SU-DHL-6 (cell line): ENCODE measurements around the gene SLC5A10.

ENCODE experiments used
- H2AFZ ChIP-seq: fragments of 200-600 bp; sonication (generic); 2 replicates; pipeline ENCODE4 v1.6.1; 2014; ENCODE audit warnings: low read depth, mild to moderate bottlenecking, moderate library complexity, mixed read lengths, antibody characterized with exemption, low read length; ENCODE audit not compliant: severe bottlenecking
- H3F3A ChIP-seq: fragments of 200-600 bp; shearing (Covaris generic); 2 replicates; pipeline ENCODE4 v1.6.0; 2016; ENCODE audit warnings: antibody characterized with exemption, mild to moderate bottlenecking; ENCODE audit not compliant: insufficient read depth
- H3K27ac ChIP-seq: fragments of 200-600 bp; sonication (generic); 2 replicates; pipeline ENCODE4 v1.5.1; 2016; ENCODE audit warnings: low read depth, mild to moderate bottlenecking, low read length, moderate library complexity, mixed read lengths
- H3K27me3 ChIP-seq: fragments of 200-600 bp; sonication (generic), shearing (Covaris generic); 2 replicates; pipeline ENCODE4 v1.6.0; 2014; ENCODE audit warnings: mild to moderate bottlenecking, low read length
- H3K36me3 ChIP-seq: fragments of 200-600 bp; sonication (generic); 2 replicates; pipeline ENCODE4 v1.6.1; 2014; ENCODE audit warnings: mild to moderate bottlenecking, low read length, mixed read lengths
- H3K4me2 ChIP-seq: fragments of 300-600, 200-600 bp; shearing (Covaris generic), sonication (generic); 2 replicates; pipeline ENCODE4 v1.6.0; 2014; ENCODE audit warnings: low read length, low read depth, mild to moderate bottlenecking; ENCODE audit not compliant: poor library complexity, severe bottlenecking
- H3K4me3 ChIP-seq: fragments of 200-600 bp; sonication (generic); 2 replicates; pipeline ENCODE4 v1.5.1; 2014; ENCODE audit warnings: antibody characterized with exemption, low read length, mild to moderate bottlenecking, mixed read lengths; ENCODE audit not compliant: insufficient read depth, poor library complexity, severe bottlenecking
- H3K79me2 ChIP-seq: fragments of 200-600 bp; sonication (generic); 2 replicates; pipeline ENCODE4 v1.6.1; 2014; ENCODE audit warnings: mild to moderate bottlenecking, low read length, moderate library complexity; ENCODE audit not compliant: insufficient read depth
- H3K9ac ChIP-seq: fragments of 200-600 bp; sonication (generic); 2 replicates; pipeline ENCODE4 v1.7.0; 2014; ENCODE audit warnings: mild to moderate bottlenecking, low read length
- H3K9me2 ChIP-seq: fragments of 200-600 bp; sonication (generic); replicated peaks from 2 replicates; pipeline ENCODE4 v1.6.1; 2014; ENCODE audit warnings: low read length; ENCODE audit not compliant: insufficient read depth
- H3K9me3 ChIP-seq: fragments of 200-600 bp; sonication (generic); 2 replicates; pipeline ENCODE4 v1.6.1; 2014; ENCODE audit warnings: low read length, mixed read lengths; ENCODE audit not compliant: insufficient read depth
- H4K20me1 ChIP-seq: fragments of 200-600 bp; sonication (generic); 2 replicates; pipeline ENCODE4 v1.6.1; 2014; ENCODE audit warnings: low read depth, mild to moderate bottlenecking, antibody characterized with exemption, low read length, moderate library complexity, mixed read lengths
- EZH2phosphoT487 ChIP-seq: fragments of 200-600 bp; sonication (generic), shearing (Covaris generic); conservative IDR thresholded peaks from 2 replicates; pipeline ENCODE4 v1.6.1; 2018; ENCODE audit warnings: mild to moderate bottlenecking, antibody characterized with exemption, low read length, moderate library complexity, mixed read lengths
- TF ChIP-seq, protein P1 (sequence below): fragments of 200-600 bp; sonication (generic); IDR thresholded peaks from one replicate; pipeline ENCODE4 v1.5.1; 2017; ENCODE audit warnings: antibody characterized with exemption, mild to moderate bottlenecking, low read length, moderate library complexity; ENCODE audit not compliant: insufficient read depth, poor library complexity, severe bottlenecking

The SLC5A10 gene

DNA sequence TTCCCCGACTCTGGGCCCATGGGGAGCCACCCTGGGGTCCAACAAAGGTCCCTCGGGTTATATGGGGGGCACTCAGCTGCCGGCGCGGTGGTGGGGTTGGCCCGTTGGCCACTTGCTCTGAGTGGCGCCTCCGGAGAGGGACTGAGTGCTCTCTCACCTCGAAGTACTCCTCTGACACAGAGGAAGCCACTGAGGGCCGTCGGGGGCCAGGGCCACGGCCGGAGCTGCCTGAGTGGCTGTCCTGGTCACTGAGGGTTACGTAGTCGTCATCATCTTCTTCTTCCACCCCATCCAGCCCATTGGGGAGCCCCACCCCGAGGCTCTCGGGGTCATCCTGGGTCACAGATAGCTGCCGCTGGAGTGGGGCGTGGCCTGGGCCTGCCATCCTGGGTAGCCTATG is 25.7 kb downstream of the SLC5A10 start:
- Histone ChIP-seq H3K36me3 (no peaks in the 10 kb centered on the region), H3K9ac (no peak overlapping the region), H3K4me3 (no peak overlapping the region), H3K9me3 (no peaks in the 10 kb centered on the region), H2AFZ (no peak overlapping the region), H3K79me2 (no peaks in the 10 kb centered on the region), H3K4me2 (no peak overlapping the region), H3K9me2 (no peaks in the 10 kb centered on the region), H3K27me3 (no peaks in the 10 kb centered on the region), H3F3A (no peaks in the 10 kb centered on the region), H3K27ac (no peak overlapping the region), H4K20me1 (no peaks in the 10 kb centered on the region)
- no peak for TF ChIP-seq EZH2phosphoT487
- TF ChIP-seq, protein P1, sequence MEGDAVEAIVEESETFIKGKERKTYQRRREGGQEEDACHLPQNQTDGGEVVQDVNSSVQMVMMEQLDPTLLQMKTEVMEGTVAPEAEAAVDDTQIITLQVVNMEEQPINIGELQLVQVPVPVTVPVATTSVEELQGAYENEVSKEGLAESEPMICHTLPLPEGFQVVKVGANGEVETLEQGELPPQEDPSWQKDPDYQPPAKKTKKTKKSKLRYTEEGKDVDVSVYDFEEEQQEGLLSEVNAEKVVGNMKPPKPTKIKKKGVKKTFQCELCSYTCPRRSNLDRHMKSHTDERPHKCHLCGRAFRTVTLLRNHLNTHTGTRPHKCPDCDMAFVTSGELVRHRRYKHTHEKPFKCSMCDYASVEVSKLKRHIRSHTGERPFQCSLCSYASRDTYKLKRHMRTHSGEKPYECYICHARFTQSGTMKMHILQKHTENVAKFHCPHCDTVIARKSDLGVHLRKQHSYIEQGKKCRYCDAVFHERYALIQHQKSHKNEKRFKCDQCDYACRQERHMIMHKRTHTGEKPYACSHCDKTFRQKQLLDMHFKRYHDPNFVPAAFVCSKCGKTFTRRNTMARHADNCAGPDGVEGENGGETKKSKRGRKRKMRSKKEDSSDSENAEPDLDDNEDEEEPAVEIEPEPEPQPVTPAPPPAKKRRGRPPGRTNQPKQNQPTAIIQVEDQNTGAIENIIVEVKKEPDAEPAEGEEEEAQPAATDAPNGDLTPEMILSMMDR = no peak

DNA sequence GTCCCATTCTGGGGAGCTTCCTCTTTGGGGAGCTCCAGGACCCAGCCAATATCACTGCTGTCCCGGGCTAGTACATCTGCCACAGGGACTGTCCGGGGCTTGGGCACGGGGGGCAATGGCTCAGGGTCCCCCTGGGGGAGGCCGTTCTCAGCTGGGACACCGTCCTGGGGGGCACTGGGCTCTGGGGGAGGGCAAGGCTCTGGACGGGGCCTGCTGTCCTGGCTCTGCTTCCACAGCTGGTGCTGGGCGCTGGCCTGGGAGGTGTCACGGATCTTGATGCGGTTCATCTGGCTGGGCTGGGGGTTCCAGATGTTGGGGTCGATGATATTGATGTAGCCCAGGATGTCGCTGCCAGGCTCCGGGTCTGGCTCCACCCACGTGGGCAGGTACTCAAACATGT is 26.1 kb downstream of the SLC5A10 start:
- no peak overlapping the region for H2AFZ ChIP-seq
- TF ChIP-seq, protein P1 = no peak
- no peak for TF ChIP-seq EZH2phosphoT487
- no peaks in the 10 kb centered on the region for H3F3A ChIP-seq
- H3K36me3 ChIP-seq = no peaks in the 10 kb centered on the region
- H3K9me2 ChIP-seq = no peaks in the 10 kb centered on the region
- H3K27me3 ChIP-seq = no peaks in the 10 kb centered on the region
- H3K27ac ChIP-seq = no peak overlapping the region
- no peaks in the 10 kb centered on the region for H3K79me2 ChIP-seq
- H3K4me2 ChIP-seq = no peak overlapping the region
- H3K4me3 ChIP-seq = no peak overlapping the region
- H3K9me3 ChIP-seq = no peaks in the 10 kb centered on the region
- H3K9ac ChIP-seq = no peak overlapping the region
- no peaks in the 10 kb centered on the region for H4K20me1 ChIP-seq

DNA sequence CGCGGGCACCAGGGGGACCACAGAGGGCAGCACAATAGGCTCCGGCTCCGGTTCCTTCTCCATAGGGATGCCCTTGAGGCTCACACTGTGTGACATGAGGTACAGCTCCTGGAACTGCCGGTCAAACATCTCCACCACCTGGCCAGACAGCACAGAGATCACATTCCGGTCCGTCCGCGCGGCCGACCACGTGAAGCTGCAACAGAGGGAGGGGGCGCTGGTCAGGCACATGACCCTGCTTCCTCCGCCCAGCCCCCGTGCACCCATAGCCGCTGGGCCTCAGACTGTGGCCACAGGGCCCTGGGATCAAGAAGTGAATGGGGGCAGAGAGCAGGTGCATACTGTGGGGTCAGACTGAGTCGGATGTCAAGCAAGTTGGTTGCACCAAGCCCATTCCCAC is 26.7 kb downstream of the SLC5A10 start:
- Histone ChIP-seq H3K9me2 (no peaks in the 10 kb centered on the region), H3F3A (no peaks in the 10 kb centered on the region), H2AFZ (no peak overlapping the region), H3K9ac (no peak overlapping the region), H3K27me3 (no peaks in the 10 kb centered on the region), H4K20me1 (no peaks in the 10 kb centered on the region), H3K9me3 (no peaks in the 10 kb centered on the region), H3K36me3 (no peaks in the 10 kb centered on the region), H3K4me2 (no peak overlapping the region), H3K27ac (no peak overlapping the region), H3K4me3 (no peak overlapping the region), H3K79me2 (no peaks in the 10 kb centered on the region)
- TF ChIP-seq, protein P1 = no peak
- no peak for TF ChIP-seq EZH2phosphoT487
